HS-27A (cell line): ENCODE measurements around the gene CDH2.

Source experiments
- DNase-seq: peaks from one replicate; pipeline ENCODE4 v3.0.0-alpha.2; 2012; ENCODE audit warnings: low read depth, missing footprints

CDH2 gene

GRCh38 chr18:28043631-28044030 lies 133.3 kb downstream of the CDH2 start:
- no peak for DNase-seq

- no peak for DNase-seq
Measured at GRCh38 chr18:28041366-28041765, 135.6 kb downstream of the CDH2 start.

GRCh38 chr18:28040716-28041115 lies 136.2 kb downstream of the CDH2 start:
- no peak for DNase-seq

GRCh38 chr18:28040211-28040610 lies 136.7 kb downstream of the CDH2 start:
- no peak for DNase-seq

GRCh38 chr18:28039691-28040090 lies 137.2 kb downstream of the CDH2 start:
- DNase-seq: no peak

GRCh38 chr18:28039078-28039477 lies 137.9 kb downstream of the CDH2 start:
- no peak for DNase-seq

GRCh38 chr18:28036488-28036887 lies 140.4 kb downstream of the CDH2 start:
- DNase-seq: no peak

- DNase-seq: no peak
Measured at GRCh38 chr18:28034567-28034966, 142.4 kb downstream of the CDH2 start.

GRCh38 chr18:28032177-28032576 lies 144.8 kb downstream of the CDH2 start:
- no peak for DNase-seq

- DNase-seq: no peak
Measured at GRCh38 chr18:28030458-28030857, 146.5 kb downstream of the CDH2 start.

GRCh38 chr18:28027755-28028154 lies 149.2 kb downstream of the CDH2 start:
- DNase-seq: no peak

GRCh38 chr18:28019425-28020108 lies 157.4 kb downstream of the CDH2 start:
- DNase-seq: no peak

GRCh38 chr18:28018351-28018750 lies 158.6 kb downstream of the CDH2 start:
- DNase-seq: no peak

- DNase-seq: no peak
Measured at GRCh38 chr18:28015671-28016070, 161.3 kb downstream of the CDH2 start.

- no peak for DNase-seq
Measured at GRCh38 chr18:28013066-28013465, 163.9 kb downstream of the CDH2 start.

- DNase-seq: no peak
Measured at GRCh38 chr18:28012336-28012735, 164.6 kb downstream of the CDH2 start.

GRCh38 chr18:28009589-28009988 lies 167.3 kb downstream of the CDH2 start:
- DNase-seq: no peak

GRCh38 chr18:28007841-28008240 lies 169.1 kb downstream of the CDH2 start:
- DNase-seq: peak; percentile 51

GRCh38 chr18:28005164-28005563 lies 171.8 kb downstream of the CDH2 start:
- no peak for DNase-seq

GRCh38 chr18:28004606-28005005 lies 172.3 kb downstream of the CDH2 start:
- no peak for DNase-seq

GRCh38 chr18:28003451-28003850 lies 173.5 kb downstream of the CDH2 start:
- DNase-seq: no peak

- no peak for DNase-seq
Measured at GRCh38 chr18:28002841-28003240, 174.1 kb downstream of the CDH2 start.

- no peak for DNase-seq
Measured at GRCh38 chr18:27996801-27997272, 180.1 kb downstream of the CDH2 start.

GRCh38 chr18:27995770-27996502 lies 181.0 kb downstream of the CDH2 start:
- DNase-seq: no peak
